AG10803 (cell line): ENCODE measurements around the gene PKNOX2.

Source experiments
- DNase-seq: peaks from one replicate; pipeline ENCODE4 v3.0.0; 2010; ENCODE audit warnings: low read depth
- H3K4me3 ChIP-seq: 2 replicates; pipeline ENCODE4 v1.5.1; 2011; ENCODE audit warnings: mild to moderate bottlenecking, low read length, control low read depth
- CTCF ChIP-seq: conservative IDR thresholded peaks from 2 replicates; pipeline ENCODE4 v1.5.1; 2011; ENCODE audit warnings: mild to moderate bottlenecking, low read length, control low read depth, inconsistent platforms

The PKNOX2 gene

GRCh38 chr11:125423247-125423849 lies 258.8 kb downstream of the PKNOX2 start:
- no peak overlapping the region for H3K4me3 ChIP-seq
- peak; percentile 33 for TF ChIP-seq CTCF
- no peak for DNase-seq

- TF ChIP-seq CTCF, result no peak
- no peak for DNase-seq
- no peak overlapping the region for H3K4me3 ChIP-seq
Observed at GRCh38 chr11:125425601-125426000, 261.1 kb downstream of the PKNOX2 start.

GRCh38 chr11:125426818-125427528 lies 262.4 kb downstream of the PKNOX2 start:
- DNase-seq, result no peak
- no peak overlapping the region for H3K4me3 ChIP-seq
- TF ChIP-seq CTCF, result no peak

GRCh38 chr11:125428486-125429173 lies 264.1 kb downstream of the PKNOX2 start:
- H3K4me3 ChIP-seq, result no peak overlapping the region
- no peak for TF ChIP-seq CTCF
- no peak for DNase-seq

GRCh38 chr11:125429174-125429707 lies 264.7 kb downstream of the PKNOX2 start:
- no peak overlapping the region for H3K4me3 ChIP-seq
- TF ChIP-seq CTCF, result peak; percentile 82
- DNase-seq, result peak; percentile 50

GRCh38 chr11:125429807-125430678 lies 265.5 kb downstream of the PKNOX2 start:
- TF ChIP-seq CTCF, result no peak
- H3K4me3 ChIP-seq, result no peak overlapping the region
- no peak for DNase-seq
